Heart left ventricle (tissue), 16 donors: ENCODE measurements around the gene ANKRA2. TPM values are rescaled to one million over a fixed set of nuclear protein-coding genes. Genes with fewer than 3 reads are reported as not detected.

Experiments
- ATAC-seq, 4 donors: fragments of 200-7000 bp; cut with Tn5 transposase; one replicate each; pipeline ENCODE4 v1.9.1; 2020 to 2022; ENCODE audit warnings: moderate library complexity in 4 of 4, mild to moderate bottlenecking in 3 of 4, moderate number of reproducible peaks in 1 of 4
- DNase-seq, 5 donors: peaks; one replicate each; pipeline ENCODE4 v3.0.0-alpha.2; 2020
- H3K27ac ChIP-seq, 12 donors: fragments of 200-600 bp; sonication (generic) in 4 of 12; one replicate each; pipeline versions ENCODE4 v1.5.0 to v1.8.0; 2016 to 2022; ENCODE audit warnings: mild to moderate bottlenecking in 2 of 12
- H3K27me3 ChIP-seq, 9 donors: fragments of 200-600 bp; sonication (generic) in 2 of 9; one replicate each; pipeline versions ENCODE4 v1.5.1 to v1.8.0; 2016 to 2022; ENCODE audit warnings: mild to moderate bottlenecking in 3 of 9
- H3K36me3 ChIP-seq, 9 donors: fragments of 200-600 bp; sonication (generic) in 2 of 9; one replicate each; pipeline versions ENCODE4 v1.5.0 to v1.8.0; 2018 to 2022; ENCODE audit warnings: mild to moderate bottlenecking in 2 of 9
- H3K4me1 ChIP-seq, 12 donors: fragments of 200-600 bp; sonication (generic) in 4 of 12; one replicate each; pipeline versions ENCODE4 v1.5.0 to v1.8.0; 2016 to 2022; ENCODE audit warnings: mild to moderate bottlenecking in 3 of 12
- H3K4me3 ChIP-seq, 12 donors: fragments of 200-600 bp; sonication (generic) in 4 of 12; one replicate each; pipeline versions ENCODE4 v1.5.0 to v1.8.0; 2017 to 2022; ENCODE audit warnings: mild to moderate bottlenecking in 9 of 12, moderate library complexity in 4 of 12
- H3K9me3 ChIP-seq, 12 donors: fragments of 200-600 bp; sonication (generic) in 4 of 12; one replicate each; pipeline versions ENCODE4 v1.5.0 to v1.8.0; 2016 to 2022; ENCODE audit warnings: mild to moderate bottlenecking in 1 of 12
- POLR2A ChIP-seq, 2 donors: fragments of 450-650 bp; IDR thresholded peaks; one replicate each; pipeline ENCODE4 v1.6.1; 2017; ENCODE audit warnings: antibody characterized with exemption in 2 of 2, mild to moderate bottlenecking in 2 of 2, moderate library complexity in 2 of 2
- whole genome bisulfite sequencing, 4 donors: extraction: QIAGEN DNeasy Blood & Tissue Kit in 2 of 4; methylation state at CpG; one replicate each; pipeline versions ENCODE4 v1.1.5 to v1.1.7; 2013 to 2018; 5-methylcytosine and 5-hydroxymethylcytosine counted together
- intact Hi-C, 10 donors: fragments of 100-400 bp; cut with DNase I; formaldehyde crosslinking; loops; one replicate each; pipeline versions ENCODE4 v1.11.1 to v1.14.2; 2022
- polyA plus RNA-seq, 2 donors: library from polyadenylated mRNA; stranded (reverse); fragments of 200-250 nt; gene quantifications; one replicate each; pipeline ENCODE4 v1.2.3, GENCODE V29; 2013
- total RNA-seq, 9 donors: library from RNA; depleted of rRNA in 2 of 9; stranded (reverse); fragments of >200 nt in 2 of 9; fragmentation: NEBNext Ultra II Directional in 3 of 9; extraction: Animal tissue kit (Norgen Biotek cat#: 25700) in 3 of 9; gene quantifications; one replicate each; pipeline versions ENCODE4 v1.1.0 to v1.2.4, GENCODE V29; 2016 to 2023
- TF ChIP-seq, protein P1 (sequence below), 12 donors: fragments of 200-600 bp; sonication (generic) in 4 of 12; IDR thresholded peaks; one replicate each; pipeline versions ENCODE4 v1.5.0 to v1.8.0; 2018 to 2022; ENCODE audit warnings: antibody characterized with exemption in 12 of 12, mild to moderate bottlenecking in 5 of 12
- donor health status: ischemic (EF 13 %, LVEDD 7.1; RV severe dilation, severe dysfunction).
- donor health status: healthy with polysubstance abuse.
- donor health status: DM: no; HTN: yes; CAD: no.
- donor health status: DM: no; HTN: no; CAD: no.
- donor health status: ischemic (EF 25% LVEDD 6.9; RV normal size, moderate dysfunction).
- donor health status: ischemic (EF 25% LVEDD 5.7; RV mildly dilated, moderate dysfunction).
- donor health status: healthy.
- donor health status: DM: yes; HTN: yes; CAD: no.
- donor health status: ischemic (EF 35%, LVEDD 5.7; RV mildly dilated, moderate dysfunction).
- donor health status: nonischemic (EF 11% LVEDD 7.7; RV severe dilation, severe dysfunction).
- donor health status: DM: yes; HTN: yes; CAD: no.
- donor health status: PGD.
- donor health status: ischemic (EF 29% LVEDD 5.4; RV normal size, mild dysfunction).
- donor health status: nonischemic (EF 23%, LVEDD 6.1; RV moderate dilation, normal function).

Gene ANKRA2
- total and polyA plus RNA-seq, 11 donors = 6.2 to 14.9 (median 11.3) TPM

DNA sequence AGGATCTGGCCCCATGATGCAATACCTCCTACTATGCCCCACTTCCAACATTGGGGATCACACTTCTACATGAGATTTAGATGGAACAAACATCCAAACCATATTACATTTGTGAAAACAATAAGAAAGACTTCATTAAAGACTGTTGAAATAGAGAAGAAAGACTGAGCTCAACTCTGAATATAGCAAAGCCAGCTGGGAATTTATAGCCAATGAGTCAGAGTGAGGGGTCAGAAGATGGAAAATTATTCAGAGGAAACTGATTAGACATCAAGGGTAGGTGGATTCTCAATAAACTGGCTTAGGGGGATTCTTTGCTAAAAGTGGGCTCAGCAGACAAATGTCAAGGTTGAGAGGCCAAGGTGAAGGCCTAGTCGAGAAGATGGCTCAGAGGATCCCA is 41.6 kb downstream of the ANKRA2 start:
- intact Hi-C loops = no loop called here
- no peaks in the 10 kb centered on the region for H3K36me3 ChIP-seq
- no peak for TF ChIP-seq POLR2A (IDR thresholded peaks at IDR 0.05)
- TF ChIP-seq, protein P1, sequence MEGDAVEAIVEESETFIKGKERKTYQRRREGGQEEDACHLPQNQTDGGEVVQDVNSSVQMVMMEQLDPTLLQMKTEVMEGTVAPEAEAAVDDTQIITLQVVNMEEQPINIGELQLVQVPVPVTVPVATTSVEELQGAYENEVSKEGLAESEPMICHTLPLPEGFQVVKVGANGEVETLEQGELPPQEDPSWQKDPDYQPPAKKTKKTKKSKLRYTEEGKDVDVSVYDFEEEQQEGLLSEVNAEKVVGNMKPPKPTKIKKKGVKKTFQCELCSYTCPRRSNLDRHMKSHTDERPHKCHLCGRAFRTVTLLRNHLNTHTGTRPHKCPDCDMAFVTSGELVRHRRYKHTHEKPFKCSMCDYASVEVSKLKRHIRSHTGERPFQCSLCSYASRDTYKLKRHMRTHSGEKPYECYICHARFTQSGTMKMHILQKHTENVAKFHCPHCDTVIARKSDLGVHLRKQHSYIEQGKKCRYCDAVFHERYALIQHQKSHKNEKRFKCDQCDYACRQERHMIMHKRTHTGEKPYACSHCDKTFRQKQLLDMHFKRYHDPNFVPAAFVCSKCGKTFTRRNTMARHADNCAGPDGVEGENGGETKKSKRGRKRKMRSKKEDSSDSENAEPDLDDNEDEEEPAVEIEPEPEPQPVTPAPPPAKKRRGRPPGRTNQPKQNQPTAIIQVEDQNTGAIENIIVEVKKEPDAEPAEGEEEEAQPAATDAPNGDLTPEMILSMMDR (IDR thresholded peaks at IDR 0.05) = no peak
- no peaks in the 10 kb centered on the region for H3K9me3 ChIP-seq
- H3K4me1 ChIP-seq = peaks cover 0 to 3% (median 0%) of the 10 kb centered on the region in 12 donors
- no peak overlapping the region for H3K4me3 ChIP-seq
- ATAC-seq (no peak), DNase-seq (no peak)
- WGBS, 4 donors = 78 to 94% (median 89%) methylated on average over 1 of the region's 1 CpG
- no peak overlapping the region for H3K27ac ChIP-seq
- no peaks in the 10 kb centered on the region for H3K27me3 ChIP-seq

GRCh38 chr5:73522989-73523388 is 42.5 kb downstream of the ANKRA2 start:
- DNase-seq (no peak), ATAC-seq (no peak)
- Histone ChIP-seq H3K4me1 (peaks cover 0 to 3% (median 0%) of the 10 kb centered on the region in 12 donors), H3K36me3 (no peaks in the 10 kb centered on the region), H3K27ac (no peak overlapping the region), H3K4me3 (no peak overlapping the region), H3K27me3 (no peaks in the 10 kb centered on the region), H3K9me3 (no peaks in the 10 kb centered on the region)
- no peak for TF ChIP-seq POLR2A (IDR thresholded peaks at IDR 0.05)
- TF ChIP-seq, protein P1 (IDR thresholded peaks at IDR 0.05) = no peak
- 86 to 90% (median 89%) methylated on average over 7 of the region's 7 CpGs for WGBS, 4 donors
- intact Hi-C loops = no loop called here

DNA sequence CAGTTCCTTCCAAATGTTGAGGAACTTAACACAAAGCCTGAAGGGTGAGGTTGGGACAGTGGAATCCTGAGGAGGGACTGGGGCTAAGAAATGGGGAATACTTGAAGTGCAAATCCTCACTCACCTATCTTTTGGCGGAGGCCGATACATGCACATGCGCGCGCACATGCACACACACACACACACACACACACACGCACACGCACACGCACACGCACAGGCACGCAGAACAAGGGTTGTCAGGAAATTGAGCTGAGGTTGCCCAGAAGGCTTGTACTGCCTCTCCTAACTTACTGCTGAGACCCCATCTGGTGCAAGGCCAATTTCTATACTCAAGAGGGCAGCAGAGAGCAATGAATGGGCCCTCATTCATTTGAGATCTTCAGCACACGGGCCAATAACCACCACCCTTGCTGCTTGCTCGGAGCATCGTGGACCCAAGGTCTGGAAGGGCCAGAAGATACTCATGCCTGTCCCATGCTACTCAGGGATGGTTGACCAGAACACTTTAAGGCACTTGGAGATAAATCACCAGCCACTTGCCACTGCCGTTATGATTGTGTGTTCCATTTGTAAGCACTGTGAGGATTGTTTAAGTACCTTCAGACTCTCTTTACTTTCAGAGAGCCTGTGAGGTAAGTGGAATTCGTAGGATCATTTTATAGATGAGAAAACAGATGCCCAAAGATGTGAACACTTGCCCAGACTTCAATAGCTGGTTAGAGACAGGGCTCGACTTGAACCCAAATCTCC is 45.7 kb downstream of the ANKRA2 start:
- DNase-seq (peak in 4 of 5 donors; percentile 28 to 59 (median 49)), ATAC-seq (peak in 3 of 4 donors; percentile 85 to 93 (median 91))
- 13 to 15% (median 13%) methylated on average over 15 to 16 of the region's 16 CpGs for WGBS, 4 donors
- Histone ChIP-seq H3K4me1 (peaks cover 0 to 3% (median 0%) of the 10 kb centered on the region in 12 donors), H3K9me3 (no peaks in the 10 kb centered on the region), H3K27ac (no peak overlapping the region), H3K4me3 (no peak overlapping the region), H3K27me3 (no peaks in the 10 kb centered on the region), H3K36me3 (no peaks in the 10 kb centered on the region)
- intact Hi-C loops = loop anchor here in 5 of 10 donors (1.0 to 2.0 kb wide), 3 partner anchors 17 to 18 kb away; no protein-coding TSS in a partner anchor
- TF ChIP-seq POLR2A (IDR thresholded peaks at IDR 0.05) = no peak
- TF ChIP-seq, protein P1 (IDR thresholded peaks at IDR 0.05) = peak; percentile 48 to 71 (median 64)

DNA sequence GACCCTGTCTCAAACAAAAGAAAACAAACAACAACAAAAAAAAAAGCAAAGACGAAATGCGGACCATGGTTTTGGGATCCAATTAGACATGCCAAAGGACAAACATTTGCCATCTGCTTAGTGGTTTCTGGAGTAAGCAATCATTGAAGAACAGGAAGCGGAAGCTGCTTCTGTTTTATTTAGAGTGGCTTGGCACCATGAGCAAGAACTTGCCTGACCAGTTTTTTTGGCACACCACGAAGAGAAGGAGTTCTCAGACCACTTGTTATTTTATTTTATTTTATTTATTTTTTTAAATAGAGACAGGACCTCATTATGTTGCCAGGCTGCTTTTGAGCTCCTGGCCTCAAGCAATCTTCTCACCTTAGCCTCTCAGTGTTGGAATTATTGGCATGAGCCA is 50.2 kb downstream of the ANKRA2 start:
- Histone ChIP-seq H3K9me3 (no peaks in the 10 kb centered on the region), H3K4me1 (peaks cover 0 to 3% (median 0%) of the 10 kb centered on the region in 12 donors), H3K27ac (no peak overlapping the region), H3K27me3 (no peaks in the 10 kb centered on the region), H3K4me3 (no peak overlapping the region), H3K36me3 (no peaks in the 10 kb centered on the region)
- DNase-seq (no peak), ATAC-seq (no peak)
- no peak for TF ChIP-seq POLR2A (IDR thresholded peaks at IDR 0.05)
- TF ChIP-seq, protein P1 (IDR thresholded peaks at IDR 0.05) = no peak
- intact Hi-C loops = no loop called here
- WGBS, 4 donors = 56 to 71% (median 69%) methylated on average over 4 of the region's 4 CpGs
